WERI-Rb-1 (cell line): ENCODE results near the gene RIMBP2.

Source experiments
- DNase-seq: peaks from one replicate; pipeline ENCODE4 v3.0.0-alpha.2; 2020
- H3K27ac ChIP-seq: fragments of 250-450 bp; sonication (Bioruptor Pico); 2 replicates; pipeline ENCODE4 v1.5.1; 2020; ENCODE audit warnings: mild to moderate bottlenecking, moderate library complexity
- H3K27me3 ChIP-seq: fragments of 250-450 bp; sonication (Bioruptor Pico); 2 replicates; pipeline ENCODE4 v1.5.1; 2021; ENCODE audit warnings: mild to moderate bottlenecking, low read depth, moderate library complexity; ENCODE audit not compliant: insufficient read depth, severe bottlenecking
- H3K36me3 ChIP-seq: fragments of 250-450 bp; sonication (Bioruptor Pico); 2 replicates; pipeline ENCODE4 v1.5.1; 2020; ENCODE audit warnings: mild to moderate bottlenecking, moderate library complexity
- H3K4me3 ChIP-seq: 2 replicates; pipeline ENCODE4 v1.5.1; 2011; ENCODE audit warnings: low read depth, mild to moderate bottlenecking, control low read depth, low read length
- H3K9me3 ChIP-seq: fragments of 250-450 bp; sonication (Bioruptor Pico); 2 replicates; pipeline ENCODE4 v1.5.1; 2021; ENCODE audit warnings: mild to moderate bottlenecking, moderate library complexity; ENCODE audit not compliant: severe bottlenecking
- CTCF ChIP-seq: IDR thresholded peaks from 2 replicates; pipeline ENCODE4 v1.5.1; 2011; ENCODE audit warnings: low read depth, mild to moderate bottlenecking, control low read depth, inconsistent platforms, low read length

The RIMBP2 gene

DNA sequence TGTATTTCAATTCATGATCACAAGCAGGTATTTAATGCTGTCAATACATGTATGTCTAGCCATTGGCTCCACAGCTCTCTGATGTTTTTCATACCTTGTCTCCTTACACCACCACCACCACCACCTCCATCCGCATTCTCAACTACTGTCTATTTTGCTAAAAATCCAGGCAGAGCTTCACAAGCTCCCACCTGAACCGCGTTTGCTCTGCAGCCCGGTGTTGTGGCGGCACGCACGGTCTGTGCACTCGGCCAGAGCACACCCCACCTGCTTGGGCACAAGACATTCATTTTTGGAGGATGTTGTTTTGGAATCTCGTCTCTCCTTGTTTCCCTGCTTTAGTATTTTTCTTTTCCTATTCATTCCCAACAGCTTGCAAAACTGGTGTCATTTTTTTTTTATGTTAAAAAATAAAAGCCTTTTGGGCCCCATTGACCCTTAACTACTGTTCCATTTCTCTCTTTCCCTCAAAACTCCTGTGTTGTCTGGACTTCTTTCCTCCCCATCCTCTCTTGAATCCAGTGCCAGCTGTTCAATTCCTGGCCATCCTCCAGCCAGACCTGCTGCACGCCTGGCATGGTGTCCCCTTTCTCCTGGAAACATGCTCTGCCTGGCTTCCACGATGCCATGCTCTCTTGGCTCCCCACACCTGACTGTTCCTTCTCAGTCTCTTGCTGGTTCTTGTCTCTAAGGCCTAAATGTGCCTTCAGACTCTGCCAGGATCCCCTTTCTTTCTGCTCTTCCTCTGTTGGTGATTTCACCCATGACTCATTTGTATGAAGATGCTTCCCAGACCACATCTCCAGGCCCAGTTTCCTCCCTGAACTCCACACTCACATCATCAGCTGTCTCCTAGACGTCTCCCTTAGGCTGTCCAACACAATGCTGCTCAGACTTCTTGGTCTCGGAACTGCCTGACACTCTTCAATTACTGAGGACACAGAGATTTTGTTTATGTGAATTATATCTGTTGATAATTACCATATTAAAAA, 340.5 kb downstream of the RIMBP2 start:
- H3K4me3 ChIP-seq: no peak overlapping the region
- H3K9me3 ChIP-seq: no peaks in the 10 kb centered on the region
- DNase-seq: no peak
- TF ChIP-seq CTCF: no peak
- no peaks in the 10 kb centered on the region for H3K36me3 ChIP-seq
- H3K27ac ChIP-seq: no peak overlapping the region
- H3K27me3 ChIP-seq: no peaks in the 10 kb centered on the region

- Histone ChIP-seq H3K36me3 (no peaks in the 10 kb centered on the region), H3K27me3 (no peaks in the 10 kb centered on the region), H3K9me3 (no peaks in the 10 kb centered on the region), H3K4me3 (no peak overlapping the region), H3K27ac (no peak overlapping the region)
- TF ChIP-seq CTCF: no peak
- no peak for DNase-seq
These were observed 342.0 kb downstream of the RIMBP2 start for GRCh38 chr12:130374083-130374482.

DNA sequence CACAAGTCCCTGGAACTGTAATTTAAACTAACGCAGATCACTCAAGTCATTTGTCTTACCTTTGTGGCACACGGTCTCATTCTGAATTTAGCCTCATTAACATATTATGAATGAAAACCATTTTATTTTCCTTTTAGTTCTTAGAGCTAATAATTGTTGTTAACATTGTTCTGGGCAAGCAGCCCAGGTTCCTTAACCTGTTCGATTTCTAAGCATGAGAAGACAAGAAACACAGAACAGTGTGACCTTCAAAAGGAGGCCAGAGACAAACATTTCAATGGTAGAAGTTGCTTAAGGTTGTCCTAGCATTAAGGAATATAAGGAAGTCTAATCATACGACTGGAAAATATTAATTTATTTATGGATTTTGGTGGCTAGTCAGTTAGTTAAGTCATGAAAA, 343.2 kb downstream of the RIMBP2 start:
- DNase-seq: no peak
- no peak for TF ChIP-seq CTCF
- Histone ChIP-seq H3K9me3 (no peaks in the 10 kb centered on the region), H3K36me3 (no peaks in the 10 kb centered on the region), H3K4me3 (no peak overlapping the region), H3K27ac (no peak overlapping the region), H3K27me3 (no peaks in the 10 kb centered on the region)

- Histone ChIP-seq H3K9me3 (no peaks in the 10 kb centered on the region), H3K27ac (no peak overlapping the region), H3K4me3 (no peak overlapping the region), H3K36me3 (no peaks in the 10 kb centered on the region), H3K27me3 (no peaks in the 10 kb centered on the region)
- TF ChIP-seq CTCF: no peak
- no peak for DNase-seq
These were observed 344.8 kb downstream of the RIMBP2 start for GRCh38 chr12:130371296-130371695.

- no peak for TF ChIP-seq CTCF
- no peak overlapping the region for H3K4me3 ChIP-seq
- H3K27me3 ChIP-seq: no peaks in the 10 kb centered on the region
- DNase-seq: no peak
- no peak overlapping the region for H3K27ac ChIP-seq
- H3K9me3 ChIP-seq: no peaks in the 10 kb centered on the region
- no peaks in the 10 kb centered on the region for H3K36me3 ChIP-seq
These were observed 346.3 kb downstream of the RIMBP2 start for GRCh38 chr12:130369816-130370215.
